Ovary (tissue), 9 donors: Measurements from ENCODE around the gene SLK. TPM values are rescaled to one million over a fixed set of nuclear protein-coding genes. Genes with fewer than 3 reads are reported as not detected.

Experiments used
- DNase-seq, 5 donors: peaks; one replicate each; pipeline ENCODE4 v3.0.0-alpha.2; 2019 to 2020
- H3K27ac ChIP-seq, 2 donors: fragments of 200-600 bp; one replicate each; pipeline versions ENCODE4 v1.5.1 to v1.8.0; 2019 to 2022
- H3K27me3 ChIP-seq: fragments of 200-600 bp; one replicate; pipeline ENCODE4 v1.8.0; 2022
- H3K36me3 ChIP-seq: fragments of 200-600 bp; sonication (generic); one replicate; pipeline ENCODE4 v1.5.1; 2019
- H3K4me1 ChIP-seq: one replicate; pipeline ENCODE4 v1.8.1; 2013; ENCODE audit warnings: mild to moderate bottlenecking, moderate library complexity; ENCODE audit not compliant: insufficient read depth
- H3K4me3 ChIP-seq: fragments of 200-600 bp; sonication (generic); one replicate; pipeline ENCODE4 v1.5.1; 2017
- H3K9me3 ChIP-seq, 2 donors: fragments of 200-600 bp in 1 of 2; sonication (generic) in 1 of 2; one replicate each; pipeline versions ENCODE4 v1.5.1 to v1.8.1; 2013 to 2019; ENCODE audit warnings: mild to moderate bottlenecking in 1 of 2, moderate library complexity in 1 of 2
- CTCF ChIP-seq, 3 donors: fragments of 450-650 bp in 2 of 3; fragments of 200-600 bp in 1 of 3; IDR thresholded peaks; one replicate each; pipeline versions ENCODE4 v1.5.1 to v1.8.0; 2016 to 2022; ENCODE audit warnings: antibody characterized with exemption in 3 of 3, mild to moderate bottlenecking in 1 of 3
- EP300 ChIP-seq: sonication (generic); formaldehyde crosslinking; IDR thresholded peaks from one replicate; pipeline ENCODE4 v1.6.1; 2017; ENCODE audit warnings: antibody characterized with exemption
- POLR2A ChIP-seq: fragments of 450-650 bp; IDR thresholded peaks from one replicate; pipeline ENCODE4 v1.6.1; 2017; ENCODE audit warnings: antibody characterized with exemption, mild to moderate bottlenecking, moderate library complexity
- WGBS, 3 donors: extraction: QIAGEN DNeasy Blood & Tissue Kit in 1 of 3; methylation state at CpG; one replicate each; pipeline versions ENCODE4 v1.1.5 to v1.1.7; 2013 to 2017; 5-methylcytosine and 5-hydroxymethylcytosine counted together
- intact Hi-C, 4 donors: fragments of 100-400 bp; cut with DNase I; formaldehyde crosslinking; loops; one replicate each; pipeline versions ENCODE4 v1.11.0 to v1.15.1; 2022 to 2023
- polyA plus RNA-seq, 2 donors: library from polyadenylated mRNA; stranded (reverse); fragments of 200-250 nt in 1 of 2; fragments of 350-450 nt in 1 of 2; fragmentation: Illumina TruSeq in 1 of 2; extraction: RNeasy Lipid Tissue Mini Kit (QIAGEN cat#74804) in 1 of 2; gene quantifications; one replicate each; pipeline ENCODE4 v1.2.3, GENCODE V29; 2013 to 2014
- total RNA-seq, 7 donors: library from RNA; depleted of rRNA in 2 of 7; stranded (reverse); fragments of >200 nt in 2 of 7; fragmentation: NEBNext Ultra II Directional in 3 of 7; extraction: Animal tissue kit (Norgen Biotek cat#: 25700) in 3 of 7; gene quantifications; one replicate each; pipeline versions ENCODE4 v1.1.0 to v1.2.4, GENCODE V29; 2016 to 2023
- donor health status: DM: no; HTN: no; CAD: no; lungs with moderate emphysema.
- donor health status: DM: no; HTN: no; CAD: no.
- donor health status: Bipolar disorder and iron deficiency.
- donor health status: DM: yes; HTN: yes; CAD: no.
- donor health status: DM: no; HTN: no; CAD: no.
- donor health status: DM: yes; HTN: yes; CAD: no.

The SLK gene
- total and polyA plus RNA-seq, 9 donors = 19.9 to 71.5 (median 43.4) TPM

- Histone ChIP-seq H3K27ac (no peak overlapping the region), H3K4me3 (no peak overlapping the region), H3K4me1 (no peaks in the 10 kb centered on the region), H3K9me3 (no peaks in the 10 kb centered on the region), H3K27me3 (no peaks in the 10 kb centered on the region), H3K36me3 (no peaks in the 10 kb centered on the region)
- 98 to 100% (median 98%) methylated on average over 1 of the region's 1 CpG for WGBS, 3 donors
- TF ChIP-seq POLR2A (no peak), EP300 (no peak), CTCF (IDR thresholded peaks at IDR 0.05) (no peak)
- intact Hi-C loops = no loop called here
- DNase-seq = no peak
These were observed 36.0 kb downstream of the SLK start for GRCh38 chr10:104002911-104003310.

- intact Hi-C loops = no loop called here
- no peaks in the 10 kb centered on the region for H3K9me3 ChIP-seq
- H3K4me3 ChIP-seq = no peak overlapping the region
- no peak for DNase-seq
- no peaks in the 10 kb centered on the region for H3K27me3 ChIP-seq
- WGBS, 3 donors = 88 to 89% (median 89%) methylated on average over 8 of the region's 8 CpGs
- H3K36me3 ChIP-seq = no peaks in the 10 kb centered on the region
- H3K27ac ChIP-seq = no peak overlapping the region
- H3K4me1 ChIP-seq = no peaks in the 10 kb centered on the region
- TF ChIP-seq EP300 = no peak
- TF ChIP-seq POLR2A = no peak
- no peak for TF ChIP-seq CTCF (IDR thresholded peaks at IDR 0.05)
These were observed 38.4 kb downstream of the SLK start for GRCh38 chr10:104005172-104005863.

GRCh38 chr10:104011904-104012303 is 45.0 kb downstream of the SLK start:
- 87 to 93% (median 93%) methylated on average over 2 of the region's 2 CpGs for WGBS, 3 donors
- no peak for DNase-seq
- no peaks in the 10 kb centered on the region for H3K9me3 ChIP-seq
- TF ChIP-seq CTCF (IDR thresholded peaks at IDR 0.05) (no peak), POLR2A (no peak), EP300 (no peak)
- no peaks in the 10 kb centered on the region for H3K27me3 ChIP-seq
- H3K4me1 ChIP-seq = no peaks in the 10 kb centered on the region
- H3K27ac ChIP-seq = no peak overlapping the region
- H3K36me3 ChIP-seq = no peaks in the 10 kb centered on the region
- intact Hi-C loops = no loop called here
- no peak overlapping the region for H3K4me3 ChIP-seq

GRCh38 chr10:104013489-104013888 is 46.5 kb downstream of the SLK start:
- Histone ChIP-seq H3K9me3 (no peaks in the 10 kb centered on the region), H3K4me3 (no peak overlapping the region), H3K4me1 (no peaks in the 10 kb centered on the region), H3K27me3 (no peaks in the 10 kb centered on the region), H3K36me3 (no peaks in the 10 kb centered on the region), H3K27ac (no peak overlapping the region)
- intact Hi-C loops = no loop called here
- WGBS, 3 donors = 94 to 96% (median 94%) methylated on average over 4 of the region's 4 CpGs
- no peak for DNase-seq
- no peak for TF ChIP-seq EP300
- TF ChIP-seq POLR2A = no peak
- no peak for TF ChIP-seq CTCF (IDR thresholded peaks at IDR 0.05)
